IPS-NIHi7 (cell line): ENCODE measurements around the gene NR4A3.
"Not testable (repeated sequence)": the region's sequence is repeated elsewhere in the genome, so short reads cannot be mapped to it uniquely, and the experiment has no call there.

Source experiments
- DNase-seq: peaks from one replicate; pipeline ENCODE4 v3.0.0; 2012; ENCODE audit warnings: mixed read lengths; ENCODE audit errors: extremely low spot score

NR4A3 gene

GRCh38 chr9:99821396-99822108 lies at the start of gene NR4A3:
NR4A3 (plus strand) TSS chr9:99821885; CDS start chr9:99828043, 6,158 bp downstream.
- DNase-seq: peak; percentile 58

GRCh38 chr9:99773468-99774138 lies 48.1 kb upstream of the NR4A3 start:
- DNase-seq: no peak

DNA sequence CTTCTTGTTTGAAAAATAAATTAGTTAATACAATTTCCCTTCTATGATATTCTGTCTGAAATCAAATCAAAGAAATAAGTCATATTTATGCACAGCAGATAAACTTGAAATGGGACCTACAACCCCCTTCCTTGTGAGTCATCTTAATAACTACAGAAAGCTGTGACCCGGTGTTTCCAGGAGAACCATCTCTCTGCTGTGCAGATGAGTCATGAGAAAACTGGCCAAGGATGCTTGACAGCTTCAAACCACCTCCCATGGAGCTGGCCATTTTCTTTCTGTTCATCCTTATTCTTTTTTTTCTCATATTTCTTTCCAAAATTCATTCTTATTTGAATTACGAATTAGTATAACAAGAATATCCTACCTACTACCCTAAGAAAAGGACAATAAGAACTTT lies 43.4 kb upstream of the NR4A3 start:
- DNase-seq: no peak

DNA sequence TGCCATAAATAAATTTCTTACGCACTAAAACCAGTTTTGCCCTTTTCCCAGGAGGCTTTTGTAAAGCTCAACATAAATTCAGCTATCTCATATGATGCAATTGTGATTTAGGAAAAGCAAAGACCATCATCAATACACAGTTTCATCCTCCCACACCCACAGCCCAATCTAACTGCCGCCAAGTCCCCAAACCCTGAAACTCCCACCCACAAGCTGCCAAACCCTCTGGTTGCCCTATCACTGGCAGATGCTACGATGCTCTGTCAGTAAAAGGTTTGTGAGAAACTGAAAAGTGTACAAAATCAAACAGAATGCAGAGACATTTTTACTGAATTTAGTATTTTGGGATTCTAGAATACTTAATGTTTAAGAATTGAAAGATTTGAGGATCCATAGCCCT lies 42.8 kb upstream of the NR4A3 start:
- no peak for DNase-seq

DNA sequence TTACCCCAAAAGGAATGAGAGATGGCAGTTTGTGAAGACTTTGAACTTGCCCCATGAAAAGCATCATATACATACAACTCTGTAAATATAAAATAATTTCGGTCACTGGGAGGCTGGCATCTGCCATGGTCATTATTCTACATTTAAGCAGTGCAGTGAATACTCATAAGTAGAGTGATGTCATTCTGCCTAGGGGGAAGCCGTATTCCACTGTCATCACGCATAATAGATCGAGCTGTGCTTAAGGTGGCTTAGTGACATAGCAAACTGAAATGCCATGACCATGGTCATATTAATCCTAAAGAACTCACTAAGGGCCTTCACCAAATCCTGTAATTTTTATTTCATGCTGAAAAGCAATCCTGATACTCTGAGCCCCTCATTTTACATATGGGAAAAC lies 42.4 kb upstream of the NR4A3 start:
- DNase-seq: no peak

GRCh38 chr9:99782349-99782748 lies 39.3 kb upstream of the NR4A3 start:
- not testable (repeated sequence) for DNase-seq

DNA sequence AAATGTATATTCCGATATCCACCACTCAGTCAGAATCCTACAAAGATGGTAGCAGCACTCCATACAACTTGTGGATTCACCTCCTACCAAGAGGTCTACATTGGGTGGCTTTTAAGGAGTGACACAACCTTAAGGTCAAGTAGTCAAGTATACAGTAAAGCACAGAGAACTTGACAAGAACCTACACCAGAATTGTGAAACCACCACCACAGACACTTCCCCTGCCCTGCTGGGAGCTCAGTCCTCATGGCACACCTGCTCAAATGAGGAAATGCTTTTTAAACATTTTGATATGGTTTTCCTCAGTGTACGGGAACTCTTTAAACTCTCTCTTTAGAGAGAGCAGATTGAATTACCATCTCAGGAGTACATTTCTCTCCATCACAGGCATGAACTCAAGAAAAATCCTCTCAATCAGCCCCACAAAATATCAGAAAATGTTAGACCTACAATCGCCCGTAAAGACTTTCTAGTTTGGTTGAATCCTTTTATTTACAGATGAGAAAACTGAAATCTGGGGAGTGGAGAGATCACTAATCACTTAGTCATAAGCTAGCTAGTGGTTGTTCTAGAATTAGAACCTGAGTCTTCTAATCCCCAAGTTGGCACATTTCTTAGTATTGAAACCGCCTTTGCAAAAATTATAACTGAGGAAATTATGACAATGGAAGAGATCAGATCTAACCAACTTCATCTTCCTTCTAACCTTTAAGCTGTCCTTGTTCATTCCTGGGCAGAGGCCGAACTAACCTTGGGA lies 38.5 kb upstream of the NR4A3 start:
- DNase-seq: no peak

DNA sequence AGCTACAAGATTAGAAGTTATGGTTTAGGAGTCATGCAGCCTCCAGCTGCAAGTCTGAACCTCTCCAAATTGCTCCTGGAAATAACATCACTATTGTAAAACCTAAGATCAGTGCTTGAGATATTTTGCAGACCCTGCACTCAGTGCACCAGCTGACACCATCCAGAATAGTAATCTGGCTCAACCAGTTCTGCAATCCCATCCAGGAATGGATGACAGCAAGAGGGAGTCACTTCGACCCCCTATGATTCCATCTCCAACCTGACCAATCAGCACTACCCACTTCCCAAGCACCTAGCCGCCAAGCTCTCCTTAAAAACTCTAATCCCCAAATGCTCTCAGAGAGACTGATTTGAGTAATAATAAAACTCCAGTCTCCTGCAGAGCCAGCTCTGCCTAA lies 37.9 kb upstream of the NR4A3 start:
- peak; percentile 26 for DNase-seq

DNA sequence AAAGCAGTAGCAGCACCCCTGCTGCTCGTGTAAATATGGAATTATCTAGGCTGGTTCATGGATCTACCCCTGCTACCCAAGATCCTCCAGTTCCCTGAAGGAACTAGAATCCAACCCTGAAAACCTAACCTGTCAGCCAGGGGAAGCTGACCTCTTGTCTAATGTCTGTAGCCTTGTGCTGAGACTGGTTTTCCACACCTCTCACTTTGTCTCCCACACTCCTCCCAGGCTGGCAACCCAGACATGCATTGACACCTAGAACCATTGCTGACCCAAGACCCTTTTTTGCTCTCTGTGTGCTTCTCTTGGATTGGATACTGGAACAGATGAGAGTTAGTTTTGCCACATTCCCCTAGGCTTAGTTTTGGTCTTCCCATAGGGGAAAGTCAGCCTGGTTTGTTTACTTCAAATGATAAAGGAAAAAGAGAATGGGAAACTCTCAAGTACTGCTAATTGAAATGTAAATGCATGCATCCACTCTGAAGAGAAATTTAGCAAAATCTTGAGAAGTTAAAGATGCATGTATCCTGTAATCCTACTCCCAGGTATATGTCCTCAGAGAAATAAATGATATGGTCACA lies 36.6 kb upstream of the NR4A3 start:
- peak; percentile 24 for DNase-seq

DNA sequence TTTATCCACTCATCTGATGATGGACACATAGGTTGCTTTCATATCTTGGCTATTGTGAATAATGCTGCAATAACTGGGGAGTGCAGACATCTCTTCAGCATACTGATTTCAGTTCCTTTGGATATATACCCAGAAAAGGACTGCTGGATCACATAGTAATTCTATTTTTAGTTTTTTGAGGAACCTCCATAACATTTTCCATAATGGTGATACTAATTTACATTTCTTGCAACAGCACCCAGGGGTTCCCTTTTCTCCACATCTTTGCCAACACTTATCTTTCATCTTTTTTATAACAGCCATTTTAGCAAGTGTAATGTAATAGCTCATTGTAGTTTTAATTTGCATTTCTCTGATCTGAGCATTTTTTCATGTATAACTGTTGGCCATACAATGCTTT lies 34.1 kb upstream of the NR4A3 start:
- DNase-seq: no peak

GRCh38 chr9:99793528-99793927 lies 28.2 kb upstream of the NR4A3 start:
- no peak for DNase-seq

DNA sequence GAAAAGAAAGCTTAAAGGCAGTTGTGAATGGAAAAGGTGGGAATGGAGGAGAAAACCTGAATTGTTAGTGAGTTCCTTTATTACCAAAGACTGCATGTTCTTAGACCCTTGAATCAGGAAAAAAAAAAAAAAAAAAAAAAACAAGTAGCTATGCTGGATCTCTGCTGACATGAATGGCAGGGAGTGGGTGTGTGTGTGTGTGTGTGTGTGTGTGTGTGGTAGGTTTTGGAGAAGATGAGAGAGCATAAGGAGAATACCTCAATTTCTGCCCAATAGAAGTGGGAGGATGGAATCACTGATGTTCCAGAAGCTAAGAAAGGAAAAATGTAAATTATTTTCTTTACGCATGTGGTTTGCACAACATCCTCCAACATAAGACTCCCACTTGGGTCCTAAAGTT lies 25.5 kb upstream of the NR4A3 start:
- DNase-seq: no peak

DNA sequence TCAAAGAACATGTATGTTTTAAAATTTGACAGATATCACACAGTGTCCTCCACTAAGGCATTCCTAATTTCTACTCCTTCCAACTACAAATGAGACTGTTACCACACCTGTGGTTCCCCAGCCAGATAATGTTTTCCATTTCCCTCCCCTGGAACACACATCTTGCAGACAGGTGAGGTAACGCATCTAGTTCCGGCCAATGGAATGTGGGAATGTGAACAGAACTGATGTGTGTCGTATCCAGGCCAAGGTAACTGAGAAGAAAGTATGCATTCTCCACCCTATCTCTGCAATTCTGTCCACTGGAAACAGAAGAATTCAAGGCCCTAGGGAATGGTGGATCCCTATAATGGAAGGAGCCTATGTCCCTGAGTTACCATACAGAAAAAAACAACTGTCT lies 19.9 kb upstream of the NR4A3 start:
- DNase-seq: no peak

- DNase-seq: no peak
Measured at GRCh38 chr9:99803694-99804093, 18.0 kb upstream of the NR4A3 start.

DNA sequence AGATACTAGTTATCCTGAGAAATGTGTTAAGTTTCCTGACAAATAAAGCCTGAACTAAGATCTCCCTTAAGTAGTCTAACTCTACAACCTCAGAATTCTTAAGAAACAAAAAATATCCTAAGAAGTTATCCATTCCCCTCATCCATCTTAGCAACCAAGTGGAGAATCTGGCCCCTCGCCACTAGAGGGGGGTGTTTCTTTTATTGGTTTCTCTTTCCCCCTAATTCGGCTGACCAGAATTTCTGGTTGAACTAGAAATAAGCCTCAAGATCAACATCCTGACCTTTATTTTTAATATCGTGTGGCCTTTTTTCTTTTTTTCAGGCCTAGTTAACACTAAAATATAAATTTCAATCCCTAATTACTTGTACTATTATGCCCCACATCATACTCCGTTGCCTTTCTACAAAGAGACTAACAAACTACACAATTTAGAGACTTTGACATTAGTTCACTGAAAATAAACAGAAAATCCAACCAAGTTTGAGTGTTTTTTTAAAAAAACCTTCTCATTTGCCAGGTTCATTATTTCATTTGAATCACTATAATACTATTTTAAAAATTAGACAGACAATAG lies 14.3 kb upstream of the NR4A3 start:
- peak; percentile 64 for DNase-seq

DNA sequence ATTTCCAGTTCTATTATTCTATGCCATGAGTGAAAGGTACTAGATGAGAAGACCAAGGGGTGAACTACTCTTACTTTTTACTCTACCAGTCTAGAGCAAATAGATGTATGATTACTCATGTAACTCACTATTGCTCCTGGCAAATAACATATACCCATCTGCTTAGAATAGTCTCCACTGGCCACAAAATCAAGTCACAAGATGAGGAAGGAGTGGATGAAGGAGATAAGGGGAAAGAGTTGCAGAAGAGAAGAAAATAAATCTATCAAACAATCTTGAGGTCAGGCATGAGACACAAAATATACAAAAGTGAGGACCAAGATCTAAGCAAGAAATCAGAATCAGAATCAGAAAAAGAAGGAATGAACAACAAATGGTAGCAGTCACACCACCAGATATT lies 13.7 kb upstream of the NR4A3 start:
- no peak for DNase-seq

DNA sequence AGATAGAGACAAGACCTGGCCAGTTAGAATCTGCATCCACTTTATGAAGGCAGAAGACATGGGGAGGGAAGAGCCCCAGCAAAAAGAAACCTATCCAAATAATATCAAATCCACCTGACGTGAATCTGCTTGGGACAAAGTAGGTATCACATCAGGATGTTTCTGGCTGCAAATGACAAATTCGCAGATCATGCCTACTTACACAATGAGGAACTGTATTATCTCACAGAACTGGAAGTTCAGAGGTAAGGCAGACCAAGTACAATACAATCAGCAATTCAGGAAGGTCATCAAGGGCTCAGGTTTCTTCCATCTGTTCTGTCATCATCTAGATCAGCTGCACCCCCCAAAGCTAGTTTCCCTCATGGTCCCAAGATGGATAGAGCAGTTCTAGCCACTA lies 13.2 kb upstream of the NR4A3 start:
- no peak for DNase-seq

DNA sequence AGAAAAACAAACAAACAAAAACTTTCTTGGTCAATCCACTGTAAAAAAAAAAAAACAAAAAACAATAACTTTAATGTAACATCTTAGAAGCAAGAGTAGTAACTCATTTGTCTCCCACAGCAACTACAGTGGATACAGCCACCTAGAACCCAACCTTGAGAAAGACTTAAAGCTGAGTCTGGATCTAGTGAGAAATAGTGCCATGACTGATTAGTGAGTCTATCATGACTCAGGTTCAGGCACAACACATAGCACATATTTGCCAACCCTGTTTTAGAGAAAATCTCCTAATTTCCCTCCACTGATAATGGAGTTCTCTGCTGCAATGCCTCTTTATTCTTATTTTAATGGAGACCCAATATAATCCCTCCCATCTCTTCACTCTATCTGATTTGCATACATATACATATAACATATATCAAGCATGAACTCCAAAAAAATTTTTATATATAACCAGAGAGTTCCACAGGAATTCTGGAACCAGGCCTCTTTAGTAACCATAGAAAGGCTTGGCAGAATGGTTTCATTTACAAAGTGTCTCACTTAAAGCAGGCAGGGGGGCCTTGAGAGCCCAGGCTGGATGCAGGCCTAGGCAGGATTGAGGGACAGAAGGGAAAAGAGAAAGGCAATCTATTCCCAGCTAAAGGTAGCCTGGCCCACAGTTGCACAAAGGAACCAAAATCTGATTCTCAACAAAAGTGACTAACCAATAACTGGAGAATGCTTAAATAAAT lies 11.9 kb upstream of the NR4A3 start:
- no peak for DNase-seq

DNA sequence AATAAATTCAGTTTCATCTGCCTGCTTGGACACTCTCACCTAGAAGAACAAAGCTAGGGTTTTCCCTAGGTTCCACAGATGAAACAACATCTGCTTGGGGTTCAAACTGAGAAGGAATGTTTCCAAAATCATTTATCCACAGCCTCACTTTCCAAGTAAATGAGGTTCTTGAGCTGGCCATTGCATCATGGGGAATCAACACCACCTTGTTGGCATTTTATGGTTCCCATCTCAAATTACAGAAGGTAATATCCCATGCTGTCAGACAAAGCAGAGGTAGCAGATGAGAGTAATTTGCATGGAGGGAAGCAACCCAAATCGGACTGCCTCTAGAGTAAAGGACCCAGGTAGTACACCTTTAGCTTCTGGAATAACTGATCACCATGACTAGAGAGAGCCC lies 10.5 kb upstream of the NR4A3 start:
- DNase-seq: no peak

DNA sequence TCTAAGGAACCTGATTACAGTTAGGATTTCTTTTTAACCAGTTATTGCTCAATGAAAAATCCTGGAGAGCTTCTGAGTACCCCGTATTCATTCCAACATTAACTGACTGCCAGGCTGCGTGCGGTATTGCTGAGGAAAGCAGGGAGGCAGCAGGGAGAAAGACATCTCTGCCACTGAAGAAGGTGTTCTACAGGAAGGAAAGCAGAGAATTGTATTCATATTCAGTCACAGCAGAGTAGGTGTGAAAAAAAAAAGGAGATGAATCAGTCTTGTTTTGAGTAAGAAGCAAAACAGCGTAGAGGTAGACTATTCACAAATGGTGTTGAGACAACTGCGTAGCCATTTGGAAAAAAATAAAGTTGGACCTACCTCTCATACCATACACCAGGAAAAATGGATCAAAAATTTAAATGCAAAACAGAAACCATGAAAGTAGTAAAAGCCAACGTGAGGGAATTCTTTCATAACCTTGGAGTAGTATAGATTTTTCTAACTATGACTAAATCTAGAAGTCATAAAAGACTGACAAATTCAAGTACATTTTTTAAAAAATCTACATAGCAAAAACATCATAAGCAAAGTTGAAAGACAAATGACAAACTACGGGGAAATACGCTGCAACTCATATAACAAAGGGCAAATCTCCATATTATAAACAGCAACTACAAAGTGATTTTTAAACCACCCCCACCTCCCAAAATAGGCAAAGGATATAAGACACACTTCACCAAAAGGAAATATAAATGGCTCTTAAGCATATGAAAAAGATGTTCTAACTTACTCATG lies 9.9 kb upstream of the NR4A3 start:
- no peak for DNase-seq

GRCh38 chr9:99813739-99814138 lies 7.9 kb upstream of the NR4A3 start:
- DNase-seq: no peak
